ENCODE measurements around the gene ARMC9. TPM values are rescaled to one million over a fixed set of nuclear protein-coding genes. Genes with fewer than 3 reads are reported as not detected.
"Not testable (repeated sequence)": the region's sequence is repeated elsewhere in the genome, so short reads cannot be mapped to it uniquely, and the experiment has no call there.

ARMC9 gene
- total RNA-seq, 1 donor from 2014 or later, result 11.8 TPM

GRCh38 chr2:231360401-231360800 is 162.0 kb downstream of the ARMC9 start:
- peak; percentile 77 for DNase-seq (ENCODE audit: low spot score)

GRCh38 chr2:231360881-231361371 is 162.5 kb downstream of the ARMC9 start:
- peak; percentile 82 for DNase-seq (ENCODE audit: low spot score)

GRCh38 chr2:231361701-231362554 is 163.5 kb downstream of the ARMC9 start:
- DNase-seq (ENCODE audit: low spot score), result peak; percentile 82

GRCh38 chr2:231362555-231363184 is 164.2 kb downstream of the ARMC9 start:
- DNase-seq (ENCODE audit: low spot score), result peak; percentile 88

- DNase-seq (ENCODE audit: low spot score), result peak; percentile 51
Measured at GRCh38 chr2:231364061-231364460, 165.6 kb downstream of the ARMC9 start.

GRCh38 chr2:231364961-231365810 is 166.8 kb downstream of the ARMC9 start:
- DNase-seq (ENCODE audit: low spot score), result peak; percentile 78

- no peak for DNase-seq (ENCODE audit: low spot score)
Measured at GRCh38 chr2:231367178-231367577, 168.7 kb downstream of the ARMC9 start.

GRCh38 chr2:231369580-231370428 is 171.4 kb downstream of the ARMC9 start:
- no peak for DNase-seq (ENCODE audit: low spot score)

GRCh38 chr2:231370429-231370748 is 172.0 kb downstream of the ARMC9 start:
- DNase-seq (ENCODE audit: low spot score), result no peak

- no peak for DNase-seq (ENCODE audit: low spot score)
Measured at GRCh38 chr2:231370749-231371429, 172.5 kb downstream of the ARMC9 start.

- DNase-seq (ENCODE audit: low spot score), result no peak
Measured at GRCh38 chr2:231371430-231372054, 173.1 kb downstream of the ARMC9 start.

GRCh38 chr2:231372326-231372725 is 173.9 kb downstream of the ARMC9 start:
- no peak for DNase-seq (ENCODE audit: low spot score)

- DNase-seq (ENCODE audit: low spot score), result no peak
Measured at GRCh38 chr2:231373184-231373583, 174.8 kb downstream of the ARMC9 start.

GRCh38 chr2:231373786-231374349 is 175.4 kb downstream of the ARMC9 start:
- no peak for DNase-seq (ENCODE audit: low spot score)

- DNase-seq (ENCODE audit: low spot score), result no peak
Measured at GRCh38 chr2:231374771-231375170, 176.3 kb downstream of the ARMC9 start.

- DNase-seq (ENCODE audit: low spot score), result not testable (repeated sequence)
Measured at GRCh38 chr2:231375994-231376615, 177.7 kb downstream of the ARMC9 start.

- DNase-seq (ENCODE audit: low spot score), result no peak
Measured at GRCh38 chr2:231376857-231377256, 178.4 kb downstream of the ARMC9 start.

GRCh38 chr2:231378026-231378722 is 179.7 kb downstream of the ARMC9 start:
- no peak for DNase-seq (ENCODE audit: low spot score)
